ENCODE measurements around the gene TARP.

TARP gene

DNA sequence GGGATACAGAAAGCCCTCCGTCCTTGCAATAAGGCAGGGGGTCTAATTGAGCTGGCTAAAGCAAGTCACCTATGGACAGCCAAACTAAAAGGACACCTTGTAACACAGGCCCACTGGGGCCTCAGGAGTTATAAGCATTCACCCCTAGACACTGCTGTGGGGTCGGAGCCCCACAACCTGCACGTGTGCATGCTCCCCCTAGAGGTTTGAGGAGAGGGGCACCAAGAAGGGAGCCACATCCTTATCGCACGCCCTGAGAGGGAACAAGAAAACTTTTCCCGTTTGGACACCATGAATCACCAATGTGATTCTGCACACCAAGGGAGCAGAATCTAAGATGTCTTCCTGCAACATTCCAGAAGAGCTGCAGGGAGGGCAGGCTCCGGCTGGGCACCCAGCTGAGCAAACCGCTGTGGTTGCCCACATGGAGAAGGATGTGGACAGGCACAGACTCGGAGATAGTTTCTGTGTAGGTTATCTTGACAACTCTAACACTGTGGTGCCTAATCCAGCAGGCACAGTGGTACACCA, 17.7 kb upstream of the TARP start:
- TF ChIP-seq TEAD4 (IDR thresholded peaks at IDR 0.05) = no peak
- no peak for TF ChIP-seq EP300 (IDR thresholded peaks at IDR 0.05; ENCODE audit: borderline replicate concordance)
- no peak for TF ChIP-seq FOXM1 (IDR thresholded peaks at IDR 0.05; ENCODE audit: borderline replicate concordance, low read depth)
- no peak for TF ChIP-seq EGR1 (IDR thresholded peaks at IDR 0.05)
- TF ChIP-seq, protein P1, sequence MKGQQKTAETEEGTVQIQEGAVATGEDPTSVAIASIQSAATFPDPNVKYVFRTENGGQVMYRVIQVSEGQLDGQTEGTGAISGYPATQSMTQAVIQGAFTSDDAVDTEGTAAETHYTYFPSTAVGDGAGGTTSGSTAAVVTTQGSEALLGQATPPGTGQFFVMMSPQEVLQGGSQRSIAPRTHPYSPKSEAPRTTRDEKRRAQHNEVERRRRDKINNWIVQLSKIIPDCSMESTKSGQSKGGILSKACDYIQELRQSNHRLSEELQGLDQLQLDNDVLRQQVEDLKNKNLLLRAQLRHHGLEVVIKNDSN (IDR thresholded peaks at IDR 0.05) = no peak
- no peak for TF ChIP-seq YY1 (IDR thresholded peaks at IDR 0.05; ENCODE audit: low read depth)
- TF ChIP-seq, protein P2, sequence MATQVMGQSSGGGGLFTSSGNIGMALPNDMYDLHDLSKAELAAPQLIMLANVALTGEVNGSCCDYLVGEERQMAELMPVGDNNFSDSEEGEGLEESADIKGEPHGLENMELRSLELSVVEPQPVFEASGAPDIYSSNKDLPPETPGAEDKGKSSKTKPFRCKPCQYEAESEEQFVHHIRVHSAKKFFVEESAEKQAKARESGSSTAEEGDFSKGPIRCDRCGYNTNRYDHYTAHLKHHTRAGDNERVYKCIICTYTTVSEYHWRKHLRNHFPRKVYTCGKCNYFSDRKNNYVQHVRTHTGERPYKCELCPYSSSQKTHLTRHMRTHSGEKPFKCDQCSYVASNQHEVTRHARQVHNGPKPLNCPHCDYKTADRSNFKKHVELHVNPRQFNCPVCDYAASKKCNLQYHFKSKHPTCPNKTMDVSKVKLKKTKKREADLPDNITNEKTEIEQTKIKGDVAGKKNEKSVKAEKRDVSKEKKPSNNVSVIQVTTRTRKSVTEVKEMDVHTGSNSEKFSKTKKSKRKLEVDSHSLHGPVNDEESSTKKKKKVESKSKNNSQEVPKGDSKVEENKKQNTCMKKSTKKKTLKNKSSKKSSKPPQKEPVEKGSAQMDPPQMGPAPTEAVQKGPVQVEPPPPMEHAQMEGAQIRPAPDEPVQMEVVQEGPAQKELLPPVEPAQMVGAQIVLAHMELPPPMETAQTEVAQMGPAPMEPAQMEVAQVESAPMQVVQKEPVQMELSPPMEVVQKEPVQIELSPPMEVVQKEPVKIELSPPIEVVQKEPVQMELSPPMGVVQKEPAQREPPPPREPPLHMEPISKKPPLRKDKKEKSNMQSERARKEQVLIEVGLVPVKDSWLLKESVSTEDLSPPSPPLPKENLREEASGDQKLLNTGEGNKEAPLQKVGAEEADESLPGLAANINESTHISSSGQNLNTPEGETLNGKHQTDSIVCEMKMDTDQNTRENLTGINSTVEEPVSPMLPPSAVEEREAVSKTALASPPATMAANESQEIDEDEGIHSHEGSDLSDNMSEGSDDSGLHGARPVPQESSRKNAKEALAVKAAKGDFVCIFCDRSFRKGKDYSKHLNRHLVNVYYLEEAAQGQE (IDR thresholded peaks at IDR 0.05; ENCODE audit: low read depth) = no peak
- TF ChIP-seq, protein P3, sequence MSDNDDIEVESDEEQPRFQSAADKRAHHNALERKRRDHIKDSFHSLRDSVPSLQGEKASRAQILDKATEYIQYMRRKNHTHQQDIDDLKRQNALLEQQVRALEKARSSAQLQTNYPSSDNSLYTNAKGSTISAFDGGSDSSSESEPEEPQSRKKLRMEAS (IDR thresholded peaks at IDR 0.05) = no peak
- TF ChIP-seq TCF12 (IDR thresholded peaks at IDR 0.05; ENCODE audit: low read depth) = no peak
- no peak for TF ChIP-seq RAD21 (IDR thresholded peaks at IDR 0.05; ENCODE audit: low read depth)
- no peak for TF ChIP-seq TAF1 (IDR thresholded peaks at IDR 0.05; ENCODE audit: low read depth)
- no peak for TF ChIP-seq NFIC (IDR thresholded peaks at IDR 0.05)
- no peak for TF ChIP-seq CEBPB (IDR thresholded peaks at IDR 0.05)
- no peak for TF ChIP-seq CREB1 (IDR thresholded peaks at IDR 0.05; ENCODE audit: low read depth)
- TF ChIP-seq ZBTB7A (IDR thresholded peaks at IDR 0.05; ENCODE audit: low read depth) = no peak

DNA sequence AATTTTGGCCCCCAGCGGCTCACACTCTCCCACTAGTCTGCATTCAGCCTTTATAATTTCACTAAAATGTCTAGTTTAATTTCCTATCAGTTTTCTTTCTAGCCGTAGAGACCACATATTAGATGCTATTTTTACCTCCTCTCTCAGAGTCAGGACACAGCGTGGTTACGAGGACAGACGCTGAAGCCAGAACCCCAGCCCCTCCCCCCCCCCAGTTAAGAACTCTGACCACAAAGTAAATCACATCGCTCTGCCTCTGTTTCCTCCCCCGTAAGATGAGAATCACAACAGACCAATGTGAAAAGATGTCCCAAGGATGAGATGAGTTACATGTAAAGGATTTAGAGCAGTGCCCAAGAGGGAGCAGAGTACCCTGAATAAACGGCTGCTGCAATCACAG, 11.1 kb upstream of the TARP start:
- TF ChIP-seq FOXM1 (IDR thresholded peaks at IDR 0.05; ENCODE audit: borderline replicate concordance, low read depth) (no peak), RAD21 (IDR thresholded peaks at IDR 0.05; ENCODE audit: low read depth) (no peak), ZBTB7A (IDR thresholded peaks at IDR 0.05; ENCODE audit: low read depth) (no peak), EGR1 (IDR thresholded peaks at IDR 0.05) (no peak), TCF12 (IDR thresholded peaks at IDR 0.05; ENCODE audit: low read depth) (no peak), TAF1 (IDR thresholded peaks at IDR 0.05; ENCODE audit: low read depth) (no peak)
- TF ChIP-seq, protein P2 (IDR thresholded peaks at IDR 0.05; ENCODE audit: low read depth) = no peak
- TF ChIP-seq, protein P1 (IDR thresholded peaks at IDR 0.05) = no peak
- TF ChIP-seq, protein P3 (IDR thresholded peaks at IDR 0.05) = no peak

DNA sequence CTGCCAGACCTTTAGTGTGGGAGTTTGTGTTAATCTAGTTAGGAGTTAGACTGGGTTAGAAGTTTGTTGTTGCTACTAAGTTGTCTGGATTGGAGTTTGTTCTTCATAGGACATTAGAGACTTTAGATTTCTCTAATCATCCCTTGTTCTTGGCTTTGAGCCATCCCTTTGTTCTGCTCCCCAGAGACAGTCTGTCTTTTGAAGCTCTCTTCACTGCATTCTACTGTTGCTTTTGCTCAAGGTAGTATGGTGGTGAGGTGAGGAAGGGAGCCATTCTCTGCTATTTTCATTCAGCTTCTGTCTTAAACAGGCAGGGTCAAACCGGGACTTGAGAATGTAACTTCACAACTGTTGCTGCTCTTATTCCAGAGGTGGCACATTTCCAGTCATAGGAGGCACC, 10.4 kb upstream of the TARP start:
- TF ChIP-seq, protein P2 (IDR thresholded peaks at IDR 0.05; ENCODE audit: low read depth) = no peak
- TF ChIP-seq, protein P1 (IDR thresholded peaks at IDR 0.05) = no peak
- TF ChIP-seq, protein P3 (IDR thresholded peaks at IDR 0.05) = no peak

DNA sequence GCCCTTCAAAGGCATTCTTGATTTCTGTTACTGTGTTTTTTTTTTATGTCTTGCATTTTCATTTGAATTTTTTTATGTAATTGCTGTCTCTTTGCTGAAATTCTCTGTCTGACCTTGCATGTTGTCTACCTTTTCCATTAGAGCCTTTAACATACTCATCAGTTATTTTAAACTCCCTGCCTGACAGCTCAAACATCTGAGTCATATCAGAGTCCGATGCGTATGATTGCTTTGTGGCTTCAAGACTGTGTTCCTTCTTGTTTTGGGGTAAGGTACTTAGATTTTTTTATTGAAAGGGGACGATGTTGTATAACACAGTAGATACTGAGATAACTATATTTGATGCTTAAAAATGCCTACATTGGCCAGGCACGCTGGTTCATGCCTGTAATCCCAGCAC, 9.7 kb upstream of the TARP start:
- TF ChIP-seq, protein P3 (IDR thresholded peaks at IDR 0.05) = no peak
- no peak for TF ChIP-seq YY1 (IDR thresholded peaks at IDR 0.05; ENCODE audit: low read depth)
- TF ChIP-seq TEAD4 (IDR thresholded peaks at IDR 0.05) = no peak
- TF ChIP-seq EGR1 (IDR thresholded peaks at IDR 0.05) = no peak
- no peak for TF ChIP-seq EP300 (IDR thresholded peaks at IDR 0.05; ENCODE audit: borderline replicate concordance)
- TF ChIP-seq CREB1 (IDR thresholded peaks at IDR 0.05; ENCODE audit: low read depth) = no peak
- TF ChIP-seq, protein P1 (IDR thresholded peaks at IDR 0.05) = no peak
- TF ChIP-seq ZBTB7A (IDR thresholded peaks at IDR 0.05; ENCODE audit: low read depth) = no peak
- TF ChIP-seq TAF1 (IDR thresholded peaks at IDR 0.05; ENCODE audit: low read depth) = no peak
- no peak for TF ChIP-seq RAD21 (IDR thresholded peaks at IDR 0.05; ENCODE audit: low read depth)
- TF ChIP-seq NFIC (IDR thresholded peaks at IDR 0.05) = no peak
- TF ChIP-seq TCF12 (IDR thresholded peaks at IDR 0.05; ENCODE audit: low read depth) = no peak
- TF ChIP-seq, protein P2 (IDR thresholded peaks at IDR 0.05; ENCODE audit: low read depth) = no peak
- no peak for TF ChIP-seq CEBPB (IDR thresholded peaks at IDR 0.05)
- TF ChIP-seq FOXM1 (IDR thresholded peaks at IDR 0.05; ENCODE audit: borderline replicate concordance, low read depth) = no peak

Data from Ishikawa (cell line).